CD4-positive, alpha-beta T cell (primary cell): ENCODE measurements around the gene VAMP8. TPM values are rescaled to one million over a fixed set of nuclear protein-coding genes. Genes with fewer than 3 reads are reported as not detected.
A peak's percentile ranks its signal among the peaks of the same experiment; 100 is the strongest.

Source experiments
- ATAC-seq: fragments of 200-7000 bp; cut with Tn5 transposase; one replicate; pipeline ENCODE4 v1.10.0; 2022; ENCODE audit warnings: mild to moderate bottlenecking; ENCODE audit not compliant: poor library complexity
- CTCF ChIA-PET: fragments of 350-600 bp; sonication (Branson Sonifier 250); formaldehyde crosslinking; loops from one replicate; lab custom pipeline; 2021; ENCODE audit warnings: antibody characterized with exemption, inconsistent platforms; lab: Charles Lee
- POLR2A ChIA-PET: fragments of 350-600 bp; sonication (Branson Sonifier 250); formaldehyde crosslinking; loops from one replicate; lab custom pipeline; 2021; ENCODE audit warnings: antibody characterized with exemption, inconsistent platforms; lab: Charles Lee
- DNase-seq, 14 experiments: peaks; one replicate each; pipeline ENCODE4 v3.0.0-alpha.2; 2013 to 2020; ENCODE audit warnings: mixed read lengths in 2 of 14
- H3K27ac ChIP-seq, 2 donors: one replicate each; pipeline versions ENCODE4 v1.5.1 to v1.7.0; 2013; ENCODE audit warnings: low read length in 2 of 2, low read depth in 1 of 2, mild to moderate bottlenecking in 1 of 2
- H3K27me3 ChIP-seq, 2 experiments: 1 replicate in 1 of 2; 2 replicates in 1 of 2; pipeline versions ENCODE4 v1.6.1 to v1.7.0; 2013; ENCODE audit warnings: low read length in 2 of 2, control low read depth in 1 of 2, mild to moderate bottlenecking in 1 of 2, moderate library complexity in 1 of 2; ENCODE audit not compliant: insufficient read depth in 2 of 2, control insufficient read depth in 1 of 2
- H3K36me3 ChIP-seq: one replicate; pipeline ENCODE4 v1.6.1; 2013; ENCODE audit warnings: low read length, control low read depth; ENCODE audit not compliant: insufficient read depth
- H3K4me1 ChIP-seq: one replicate; pipeline ENCODE4 v1.6.1; 2013; ENCODE audit warnings: low read length, control low read depth; ENCODE audit not compliant: insufficient read depth
- H3K4me3 ChIP-seq: one replicate; pipeline ENCODE4 v1.5.1; 2013; ENCODE audit warnings: mild to moderate bottlenecking, low read length, moderate library complexity
- H3K9me3 ChIP-seq, 2 experiments: 1 replicate in 1 of 2; 2 replicates in 1 of 2; pipeline versions ENCODE4 v1.6.1 to v1.7.0; 2013; ENCODE audit warnings: low read length in 2 of 2, mild to moderate bottlenecking in 2 of 2, control low read depth in 1 of 2, moderate library complexity in 1 of 2; ENCODE audit not compliant: control insufficient read depth in 1 of 2, insufficient read depth in 1 of 2
- H3K27ac Mint-ChIP-seq: one replicate; pipeline ENCODE4 v1.8.0; 2020; ENCODE audit warnings: mixed read lengths
- H3K27me3 Mint-ChIP-seq: one replicate; pipeline ENCODE4 v1.8.0; 2021; ENCODE audit warnings: mixed read lengths
- H3K36me3 Mint-ChIP-seq: one replicate; pipeline ENCODE4 v1.8.0; 2021; ENCODE audit warnings: low read depth, mixed read lengths
- H3K4me1 Mint-ChIP-seq: one replicate; pipeline ENCODE4 v1.8.0; 2021; ENCODE audit warnings: low read depth, mixed read lengths
- H3K4me3 Mint-ChIP-seq: one replicate; pipeline ENCODE4 v1.8.0; 2020; ENCODE audit warnings: mild to moderate bottlenecking, mixed read lengths
- H3K9me3 Mint-ChIP-seq: one replicate; pipeline ENCODE4 v1.8.0; 2020; ENCODE audit warnings: mixed read lengths
- CTCF ChIP-seq: fragments of 200-600 bp; IDR thresholded peaks from one replicate; pipeline ENCODE4 v1.8.0; 2022; ENCODE audit warnings: antibody characterized with exemption, mild to moderate bottlenecking
- intact Hi-C, 2 experiments: fragments of 100-400 bp; cut with DNase I in 1 of 2; cut with micrococcal nuclease in 1 of 2; formaldehyde crosslinking; loops; one replicate each; pipeline versions ENCODE4 v1.15.1 to v1.9.0; 2023 to 2025; cut with DNase I, micrococcal nuclease
- total RNA-seq, 174 experiments: library from RNA in 2 of 174; stranded (reverse) in 2 of 174; gene quantifications; one replicate each; pipeline ENCODE4 v1.2.3 and lab custom pipeline; 2021 to 2026

The VAMP8 gene
- total RNA-seq, 2 experiments from 2014 or later, result 32.3 to 37.3 TPM

- peak overlapping the region; percentile 26 to 68 for H3K27ac ChIP-seq
- peak overlapping the region; percentile 93 for H3K4me3 Mint-ChIP-seq
- peaks cover 26% of the 10 kb centered on the region for H3K36me3 ChIP-seq
- no peaks in the 10 kb centered on the region for H3K9me3 Mint-ChIP-seq
- H3K4me1 Mint-ChIP-seq, result peaks cover 57% of the 10 kb centered on the region
- ATAC-seq (peak; percentile 48), DNase-seq (peak in 3 of 14 experiments; percentile 8 to 39 (median 38))
- H3K4me1 ChIP-seq, result peaks cover 49% of the 10 kb centered on the region
- POLR2A ChIA-PET, result interaction anchor here (0.6 to 5.1 kb wide), 5 partner anchors 9 to 258 kb away, joined by 3 to 60 read pairs (median 7); partner anchors contain the start of genes C2orf68, RNF181 and TGOLN2
- peak overlapping the region; percentile 79 for H3K27ac Mint-ChIP-seq
- H3K27me3 ChIP-seq, result no peaks in the 10 kb centered on the region
- no peaks in the 10 kb centered on the region for H3K9me3 ChIP-seq
- no peaks in the 10 kb centered on the region for H3K27me3 Mint-ChIP-seq
- TF ChIP-seq CTCF, result no peak
- intact Hi-C loops, result no loop called here
- peaks cover 28% of the 10 kb centered on the region for H3K36me3 Mint-ChIP-seq
- H3K4me3 ChIP-seq, result peak overlapping the region; percentile 77
- CTCF ChIA-PET, result no interaction called here
Measured at GRCh38 chr2:85584857-85585780, 7.7 kb downstream of the VAMP8 start.

GRCh38 chr2:85585781-85586105 lies 8.4 kb downstream of the VAMP8 start:
- intact Hi-C loops, result no loop called here
- CTCF ChIA-PET, result no interaction called here
- Histone ChIP-seq H3K9me3 (no peaks in the 10 kb centered on the region), H3K36me3 (peaks cover 20% of the 10 kb centered on the region), H3K4me1 (peaks cover 46% of the 10 kb centered on the region), H3K4me3 (no peak overlapping the region), H3K27ac (no peak overlapping the region), H3K27me3 (no peaks in the 10 kb centered on the region)
- Mint-ChIP-seq H3K36me3 (peaks cover 25% of the 10 kb centered on the region), H3K27me3 (no peaks in the 10 kb centered on the region), H3K9me3 (no peaks in the 10 kb centered on the region), H3K27ac (peak overlapping the region; percentile 79), H3K4me3 (peak overlapping the region; percentile 93), H3K4me1 (peaks cover 59% of the 10 kb centered on the region)
- DNase-seq, result no peak
- no peak for ATAC-seq
- no peak for TF ChIP-seq CTCF
- POLR2A ChIA-PET, result interaction anchor here (3.0 to 5.1 kb wide), 2 partner anchors 9 to 26 kb away, joined by 10 to 60 read pairs; partner anchors contain the start of genes C2orf68 and RNF181

GRCh38 chr2:85588236-85588635 lies 10.8 kb downstream of the VAMP8 start:
- Histone ChIP-seq H3K9me3 (no peaks in the 10 kb centered on the region), H3K4me3 (no peak overlapping the region), H3K27me3 (no peaks in the 10 kb centered on the region), H3K27ac (no peak overlapping the region), H3K4me1 (peaks cover 46% of the 10 kb centered on the region), H3K36me3 (no peaks in the 10 kb centered on the region)
- H3K9me3 Mint-ChIP-seq, result no peaks in the 10 kb centered on the region
- ATAC-seq, result no peak
- peaks cover 42% of the 10 kb centered on the region for H3K4me1 Mint-ChIP-seq
- intact Hi-C loops, result no loop called here
- H3K27ac Mint-ChIP-seq, result peak overlapping the region; percentile 6
- POLR2A ChIA-PET, result interaction anchor here (1.7 to 2.1 kb wide), 2 partner anchors 11 to 20 kb away, joined by 4 to 8 read pairs; partner anchors contain the start of gene VAMP8
- H3K27me3 Mint-ChIP-seq, result no peaks in the 10 kb centered on the region
- peaks cover 8% of the 10 kb centered on the region for H3K36me3 Mint-ChIP-seq
- CTCF ChIA-PET, result interaction anchor here (1.4 kb wide), 1 partner anchor 23 kb away, joined by 3 read pairs; no protein-coding TSS in a partner anchor
- DNase-seq, result no peak
- H3K4me3 Mint-ChIP-seq, result no peak overlapping the region
- no peak for TF ChIP-seq CTCF
